WERI-Rb-1 (cell line): Measurements from ENCODE around the gene NPIPA5.
"Not testable (repeated sequence)": the region's sequence is repeated elsewhere in the genome, so short reads cannot be mapped to it uniquely, and the experiment has no call there.

Source experiments
- DNase-seq: peaks from one replicate; pipeline ENCODE4 v3.0.0-alpha.2; 2020
- H3K27ac ChIP-seq: fragments of 250-450 bp; sonication (Bioruptor Pico); 2 replicates; pipeline ENCODE4 v1.5.1; 2020; ENCODE audit warnings: mild to moderate bottlenecking, moderate library complexity
- H3K27me3 ChIP-seq: fragments of 250-450 bp; sonication (Bioruptor Pico); 2 replicates; pipeline ENCODE4 v1.5.1; 2021; ENCODE audit warnings: mild to moderate bottlenecking, low read depth, moderate library complexity; ENCODE audit not compliant: insufficient read depth, severe bottlenecking
- H3K36me3 ChIP-seq: fragments of 250-450 bp; sonication (Bioruptor Pico); 2 replicates; pipeline ENCODE4 v1.5.1; 2020; ENCODE audit warnings: mild to moderate bottlenecking, moderate library complexity
- H3K4me3 ChIP-seq: 2 replicates; pipeline ENCODE4 v1.5.1; 2011; ENCODE audit warnings: low read depth, mild to moderate bottlenecking, control low read depth, low read length
- H3K9me3 ChIP-seq: fragments of 250-450 bp; sonication (Bioruptor Pico); 2 replicates; pipeline ENCODE4 v1.5.1; 2021; ENCODE audit warnings: mild to moderate bottlenecking, moderate library complexity; ENCODE audit not compliant: severe bottlenecking
- CTCF ChIP-seq: IDR thresholded peaks from 2 replicates; pipeline ENCODE4 v1.5.1; 2011; ENCODE audit warnings: low read depth, mild to moderate bottlenecking, control low read depth, inconsistent platforms, low read length

The NPIPA5 gene

DNA sequence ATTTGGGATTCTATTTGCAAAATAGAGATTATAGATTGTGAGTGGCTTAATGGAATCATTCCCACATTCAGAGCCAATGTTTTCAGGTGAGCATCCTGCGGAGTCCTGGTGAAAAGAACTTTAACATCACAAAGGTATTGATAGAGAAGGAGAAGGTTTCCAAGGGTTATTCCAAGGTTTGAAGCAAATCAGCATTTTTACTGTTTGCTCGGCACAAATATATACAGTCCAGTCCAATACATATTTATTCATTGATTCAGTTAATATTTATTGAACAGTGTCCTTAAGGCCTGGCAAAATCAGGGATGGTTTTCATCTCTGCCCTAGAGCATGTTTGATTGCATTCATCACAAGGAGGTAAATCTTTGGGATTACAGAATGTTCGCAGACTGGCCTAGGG is 23.9 kb upstream of the NPIPA5 start:
- Histone ChIP-seq H3K9me3 (no peaks in the 10 kb centered on the region), H3K4me3 (no peak overlapping the region), H3K27me3 (no peaks in the 10 kb centered on the region), H3K36me3 (no peaks in the 10 kb centered on the region), H3K27ac (no peak overlapping the region)
- TF ChIP-seq CTCF: no peak
- no peak for DNase-seq

DNA sequence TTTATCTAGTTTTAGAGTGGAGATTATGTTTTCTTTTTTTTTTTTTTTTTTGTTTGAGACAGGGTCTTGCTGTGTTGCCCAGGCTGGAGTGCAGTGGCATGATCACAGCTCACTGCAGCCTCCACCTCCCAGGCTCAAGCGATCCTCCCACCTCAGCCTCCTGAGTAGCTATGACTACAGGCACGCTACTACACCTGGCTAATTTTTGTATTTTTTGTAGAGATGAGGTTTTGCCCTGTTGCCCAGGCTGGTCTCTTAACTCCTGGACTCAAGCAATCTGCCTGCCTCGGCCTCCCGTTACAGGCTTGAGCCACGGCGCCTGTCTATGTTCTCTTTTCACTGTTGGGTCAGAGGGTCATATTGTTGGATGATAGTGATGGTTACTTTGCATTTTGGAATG is 22.2 kb upstream of the NPIPA5 start:
- H3K4me3 ChIP-seq, H3K27ac ChIP-seq, H3K27me3 ChIP-seq, H3K9me3 ChIP-seq, DNase-seq, H3K36me3 ChIP-seq: not testable (repeated sequence)

DNA sequence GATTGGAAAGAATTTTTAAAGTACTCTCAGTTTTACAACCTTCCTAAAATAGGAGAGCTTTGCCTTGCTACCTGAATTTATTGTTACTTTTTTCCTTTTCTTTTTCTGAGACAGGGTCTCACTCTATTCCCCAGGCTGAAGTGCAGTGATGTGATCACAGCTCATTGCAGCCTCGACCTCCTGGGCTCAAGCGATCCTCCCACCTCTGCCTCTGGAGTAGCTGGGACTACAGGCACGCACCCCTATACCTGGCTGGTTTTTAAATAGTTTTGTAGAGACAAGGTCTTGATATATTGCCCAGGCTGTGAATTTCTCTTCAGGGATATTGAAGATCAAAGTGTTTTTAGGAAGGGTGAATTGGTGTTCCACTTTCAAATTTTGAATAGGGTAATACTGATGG is 21.2 kb upstream of the NPIPA5 start:
- H3K36me3 ChIP-seq: no peaks in the 10 kb centered on the region
- H3K9me3 ChIP-seq: no peaks in the 10 kb centered on the region
- H3K27me3 ChIP-seq: no peaks in the 10 kb centered on the region
- no peak overlapping the region for H3K27ac ChIP-seq
- DNase-seq: no peak
- TF ChIP-seq CTCF: no peak
- no peak overlapping the region for H3K4me3 ChIP-seq

GRCh38 chr16:15398618-15399316 is 20.7 kb upstream of the NPIPA5 start:
- no peak overlapping the region for H3K4me3 ChIP-seq
- DNase-seq: peak; percentile 40
- H3K27ac ChIP-seq: no peak overlapping the region

GRCh38 chr16:15396948-15397594 is 19.0 kb upstream of the NPIPA5 start:
- H3K9me3 ChIP-seq: no peaks in the 10 kb centered on the region
- no peak for TF ChIP-seq CTCF
- H3K27me3 ChIP-seq: no peaks in the 10 kb centered on the region
- DNase-seq: no peak
- no peak overlapping the region for H3K27ac ChIP-seq
- H3K4me3 ChIP-seq: no peak overlapping the region
- H3K36me3 ChIP-seq: no peaks in the 10 kb centered on the region

More at GRCh38 chr16:15398618-15399316, 20.7 kb upstream of the NPIPA5 start:
- Histone ChIP-seq H3K9me3 (no peaks in the 10 kb centered on the region), H3K27me3 (no peaks in the 10 kb centered on the region), H3K36me3 (no peaks in the 10 kb centered on the region)
- TF ChIP-seq CTCF: no peak

- not testable (repeated sequence) for H3K36me3 ChIP-seq, H3K4me3 ChIP-seq, DNase-seq, H3K27ac ChIP-seq, H3K9me3 ChIP-seq, H3K27me3 ChIP-seq
These were observed 18.4 kb upstream of the NPIPA5 start for GRCh38 chr16:15396509-15396829.

GRCh38 chr16:15395631-15396508 is 17.8 kb upstream of the NPIPA5 start, which contains the start of gene MPV17L:
Gene MPV17L, plus strand, starts transcription at chr16:15395754. Its CDS starts 144 bp downstream, at chr16:15395898.
- DNase-seq, H3K4me3 ChIP-seq, H3K9me3 ChIP-seq, H3K27me3 ChIP-seq, H3K36me3 ChIP-seq, H3K27ac ChIP-seq: not testable (repeated sequence)

DNA sequence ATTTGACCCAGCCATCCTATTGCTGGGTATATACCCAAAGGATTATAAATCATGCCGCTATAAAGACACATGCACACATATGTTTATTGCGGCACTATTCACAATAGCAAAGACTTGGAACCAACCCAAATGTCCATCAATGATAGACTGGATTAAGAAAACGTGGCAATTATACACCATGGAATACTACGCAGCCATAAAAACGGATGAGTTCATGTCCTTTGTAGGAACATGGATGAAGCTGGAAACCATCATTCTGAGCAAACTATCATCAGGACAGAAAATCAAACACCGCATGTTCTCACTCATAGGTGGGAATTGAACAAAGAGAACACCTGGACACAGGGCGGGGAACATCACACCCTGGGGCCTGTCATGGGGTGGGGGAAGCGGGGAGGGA is 14.9 kb upstream of the NPIPA5 start:
- H3K27ac ChIP-seq, H3K9me3 ChIP-seq, H3K4me3 ChIP-seq, H3K27me3 ChIP-seq, H3K36me3 ChIP-seq, DNase-seq: not testable (repeated sequence)

DNA sequence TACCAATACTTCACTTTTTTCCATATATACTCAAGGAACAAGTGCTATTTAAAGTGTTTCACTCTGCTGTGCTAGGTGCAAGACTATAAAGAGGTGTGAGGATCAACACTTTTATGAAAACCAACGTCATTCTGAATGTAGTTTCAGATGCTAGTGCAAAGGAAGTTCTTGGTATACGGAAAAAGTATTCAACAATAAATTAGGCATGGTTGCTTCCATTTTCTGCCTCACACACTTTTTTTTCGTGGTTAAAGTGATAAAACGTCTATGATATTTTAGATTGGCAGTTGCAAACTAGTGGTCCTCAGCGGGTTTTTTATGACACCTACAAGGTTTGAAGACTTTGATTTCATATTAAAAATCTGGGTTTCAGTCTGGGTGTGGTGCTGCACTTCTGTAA is 11.8 kb upstream of the NPIPA5 start:
- H3K9me3 ChIP-seq, H3K27me3 ChIP-seq, H3K4me3 ChIP-seq, DNase-seq, H3K36me3 ChIP-seq, H3K27ac ChIP-seq: not testable (repeated sequence)

GRCh38 chr16:15388060-15388459 is 10.0 kb upstream of the NPIPA5 start:
- H3K36me3 ChIP-seq, DNase-seq, H3K9me3 ChIP-seq, H3K4me3 ChIP-seq, H3K27ac ChIP-seq, H3K27me3 ChIP-seq: not testable (repeated sequence)
